ENCODE data around the gene PRMT9. TPM values are rescaled to one million over a fixed set of nuclear protein-coding genes. Genes with fewer than 3 reads are reported as not detected.

PRMT9 gene
- total and polyA plus RNA-seq, 9 of the 15 experiments (the other 6 are each of a cell fraction or from before 2014, with no cell fraction given), result 3.5 to 15.6 (median 7.2) TPM

GRCh38 chr4:147683717-147684700 is at the start of gene PRMT9 (continued):
- no peak for TF ChIP-seq ZNF318 (IDR thresholded peaks at IDR 0.05; ENCODE audit: borderline replicate concordance in 1 of 2, low read depth in 1 of 2)
- TF ChIP-seq BMI1 (IDR thresholded peaks at IDR 0.05; ENCODE audit: low read length), result no peak
- TF ChIP-seq EP400 (IDR thresholded peaks at IDR 0.05), result peak; percentile 76
- TF ChIP-seq, protein P1, sequence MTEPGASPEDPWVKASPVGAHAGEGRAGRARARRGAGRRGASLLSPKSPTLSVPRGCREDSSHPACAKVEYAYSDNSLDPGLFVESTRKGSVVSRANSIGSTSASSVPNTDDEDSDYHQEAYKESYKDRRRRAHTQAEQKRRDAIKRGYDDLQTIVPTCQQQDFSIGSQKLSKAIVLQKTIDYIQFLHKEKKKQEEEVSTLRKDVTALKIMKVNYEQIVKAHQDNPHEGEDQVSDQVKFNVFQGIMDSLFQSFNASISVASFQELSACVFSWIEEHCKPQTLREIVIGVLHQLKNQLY (CRISPR knock-in tag; conservative IDR thresholded peaks at IDR 0.05), result no peak
- TF ChIP-seq FOXJ2 (tag; IDR thresholded peaks at IDR 0.05), result no peak
- TF ChIP-seq VEZF1 (CRISPR knock-in tag; IDR thresholded peaks at IDR 0.05), result peak; percentile 60; the same call in 1 of the 2 replicates
- peak; percentile 50; the same call in 1 of the 2 replicates for TF ChIP-seq ESRRA (IDR thresholded peaks at IDR 0.05; ENCODE audit: borderline replicate concordance, low read depth)
- TF ChIP-seq TGIF2 (CRISPR knock-in tag; IDR thresholded peaks at IDR 0.05), result no peak
- peak; percentile 19 to 38 for TF ChIP-seq E2F6 (IDR thresholded peaks at IDR 0.05; ENCODE audit: borderline replicate concordance in 1 of 2, extremely low read depth in 1 of 2, insufficient read depth in 1 of 2, insufficient read length in 1 of 2, low read depth in 1 of 2, low read length in 1 of 2, poor library complexity in 1 of 2, severe bottlenecking in 1 of 2)
- TF ChIP-seq ETV1 (tag; conservative IDR thresholded peaks at IDR 0.05; ENCODE audit: low read depth), result no peak
- no peak for TF ChIP-seq HNRNPUL1 (IDR thresholded peaks at IDR 0.05; ENCODE audit: low read length)
- peak; percentile 94 for TF ChIP-seq KDM5B (IDR thresholded peaks at IDR 0.05; ENCODE audit: insufficient replicate concordance, low read depth, low read length)
- TF ChIP-seq HDAC2 (IDR thresholded peaks at IDR 0.05), result no peak
- no peak for TF ChIP-seq ELF2 (CRISPR knock-in tag; IDR thresholded peaks at IDR 0.05)

Measured in K562 (cell line).